AG08396 (cell line): ENCODE measurements around the gene GAGE12J.
"Not testable (repeated sequence)": the region's sequence is repeated elsewhere in the genome, so short reads cannot be mapped to it uniquely, and the experiment has no call there.

Experiments used
- DNase-seq: peaks from one replicate; pipeline ENCODE4 v3.0.0; 2012; ENCODE audit warnings: low spot score, mixed read lengths

Gene GAGE12J

GRCh38 chrX:49310371-49310770, 11.5 kb upstream of the GAGE12J start:
- no peak for DNase-seq

DNA sequence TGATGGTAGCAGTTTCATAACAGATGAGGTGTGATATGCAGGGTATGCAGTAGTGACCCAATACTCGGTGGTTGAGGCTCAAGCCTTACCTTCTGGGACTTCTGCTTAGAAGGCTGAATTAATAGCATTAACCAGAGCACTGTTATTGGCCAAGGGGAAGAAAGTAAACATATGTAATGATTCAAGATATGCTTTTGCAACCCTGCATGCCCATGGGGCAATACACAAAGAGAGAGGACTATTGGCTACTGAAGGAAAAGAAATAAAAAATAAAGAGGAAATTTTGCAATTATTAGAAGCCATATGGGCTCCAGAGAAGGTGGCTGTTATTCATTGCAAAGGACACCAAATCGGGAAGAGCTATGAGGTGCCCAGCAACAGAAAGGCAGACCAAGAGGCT, 9.7 kb upstream of the GAGE12J start:
- no peak for DNase-seq

DNA sequence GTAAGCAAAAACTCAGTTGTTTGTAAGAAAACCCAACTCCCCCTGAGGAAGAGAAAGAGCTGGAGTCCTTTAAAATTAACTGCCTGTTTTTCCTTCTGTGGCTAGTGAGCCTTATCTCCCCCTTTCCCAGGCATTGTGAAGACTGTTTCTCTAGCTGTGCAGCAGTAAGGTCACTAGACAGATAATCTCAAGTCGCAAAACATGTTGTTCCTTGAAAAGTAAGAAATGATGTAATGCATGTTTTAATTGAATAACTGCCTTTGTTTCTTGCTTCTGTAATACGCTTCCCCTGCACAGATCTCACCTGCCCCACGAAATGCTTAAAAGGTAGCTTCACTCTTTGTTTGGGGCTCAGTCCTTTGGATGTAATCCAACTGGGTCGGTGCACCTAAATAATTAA, 5.8 kb upstream of the GAGE12J start:
- no peak for DNase-seq

DNA sequence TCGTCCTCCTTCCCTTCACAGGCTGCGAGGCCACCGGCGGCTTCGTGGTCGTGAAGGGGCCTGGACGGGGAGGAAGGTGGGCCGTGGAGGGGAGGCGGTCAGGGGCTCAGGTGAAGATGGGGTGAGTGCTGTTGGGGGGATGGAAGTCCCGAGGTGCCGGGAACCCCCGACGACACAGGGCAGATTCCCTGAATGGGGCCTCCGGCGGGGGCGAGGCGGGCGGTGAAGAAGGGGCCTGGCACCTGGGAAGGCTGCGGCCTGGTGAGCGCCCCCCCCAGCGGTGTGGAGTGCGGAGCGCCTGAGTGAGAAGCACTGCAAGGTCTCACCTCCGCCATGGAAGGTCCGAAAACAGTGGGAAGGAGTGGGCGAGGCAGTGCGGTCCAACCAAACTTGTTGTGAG, 429 bp downstream of the GAGE12J start:
- not testable (repeated sequence) for DNase-seq

GRCh38 chrX:49323735-49324134, 1.9 kb downstream of the GAGE12J start:
- not testable (repeated sequence) for DNase-seq

GRCh38 chrX:49330421-49330820, 8.6 kb downstream of the GAGE12J start:
- DNase-seq = not testable (repeated sequence)

GRCh38 chrX:49331282-49331681, 9.4 kb downstream of the GAGE12J start, which contains the start of gene GAGE13:
Gene GAGE13 (plus strand): TSS chrX:49331582. CDS start chrX:49332738, 1,156 bp downstream.
- DNase-seq = not testable (repeated sequence)

DNA sequence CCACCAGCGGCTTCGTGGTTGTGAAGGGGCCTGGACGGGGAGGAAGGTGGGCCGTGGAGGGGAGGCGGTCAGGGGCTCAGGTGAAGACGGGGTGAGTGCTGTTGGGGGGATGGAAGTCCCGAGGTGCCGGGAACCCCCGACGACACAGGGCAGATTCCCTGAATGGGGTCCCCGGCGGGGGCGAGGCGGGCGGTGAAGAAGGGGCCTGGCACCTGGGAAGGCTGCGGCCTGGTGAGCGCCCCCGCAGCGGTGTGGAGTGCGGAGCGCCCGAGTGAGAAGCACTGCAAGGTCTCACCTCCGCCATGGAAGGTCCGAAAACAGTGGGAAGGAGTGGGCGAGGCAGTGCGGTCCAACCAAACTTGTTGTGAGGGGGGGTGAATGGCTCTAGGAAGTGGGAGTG, 10.0 kb downstream of the GAGE12J start:
- not testable (repeated sequence) for DNase-seq

DNA sequence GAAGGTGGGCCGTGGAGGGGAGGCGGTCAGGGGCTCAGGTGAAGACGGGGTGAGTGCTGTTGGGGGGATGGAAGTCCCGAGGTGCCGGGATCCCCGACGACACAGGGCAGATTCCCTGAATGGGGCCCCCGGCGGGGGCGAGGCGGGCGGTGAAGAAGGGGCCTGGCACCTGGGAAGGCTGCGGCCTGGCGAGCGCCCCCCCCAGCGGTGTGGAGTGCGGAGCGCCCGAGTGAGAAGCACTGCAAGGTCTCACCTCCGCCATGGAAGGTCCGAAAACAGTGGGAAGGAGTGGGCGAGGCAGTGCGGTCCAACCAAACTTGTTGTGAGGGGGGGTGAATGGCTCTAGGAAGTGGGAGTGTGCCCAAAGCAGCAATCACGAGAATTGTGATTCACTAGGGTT, 19.6 kb downstream of the GAGE12J start:
- DNase-seq = not testable (repeated sequence)

DNA sequence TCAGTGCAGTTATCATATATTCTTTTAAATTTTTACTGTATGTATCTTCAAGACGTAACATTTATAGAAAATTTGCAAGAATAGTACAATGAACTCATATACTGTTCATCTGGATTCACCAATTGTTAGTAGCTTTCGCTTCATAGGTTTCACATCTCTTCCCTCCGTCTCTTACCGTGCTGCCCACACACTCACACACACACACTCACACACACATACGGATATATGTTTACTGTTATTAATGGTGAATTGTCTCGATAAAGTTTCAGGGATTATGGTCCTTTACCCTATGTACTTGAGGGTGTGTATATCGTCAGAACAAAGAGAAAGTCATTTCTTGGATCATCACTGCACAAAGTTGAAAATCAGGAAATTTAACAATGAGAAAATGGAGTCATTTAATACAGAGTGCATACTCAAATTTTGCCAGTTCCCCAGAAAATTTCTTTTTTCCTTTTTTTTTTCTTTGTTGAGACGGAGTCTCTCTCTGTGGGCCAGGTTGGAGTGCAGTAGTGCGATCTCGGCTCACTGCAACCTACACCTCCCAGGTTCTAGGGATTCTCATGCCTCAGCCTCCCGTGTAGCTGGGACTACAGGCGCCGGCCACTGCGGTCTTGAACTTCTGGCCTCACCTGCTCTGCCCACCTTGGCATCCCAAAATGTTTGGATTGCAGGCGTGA, 22.8 kb downstream of the GAGE12J start:
- DNase-seq = not testable (repeated sequence)

DNA sequence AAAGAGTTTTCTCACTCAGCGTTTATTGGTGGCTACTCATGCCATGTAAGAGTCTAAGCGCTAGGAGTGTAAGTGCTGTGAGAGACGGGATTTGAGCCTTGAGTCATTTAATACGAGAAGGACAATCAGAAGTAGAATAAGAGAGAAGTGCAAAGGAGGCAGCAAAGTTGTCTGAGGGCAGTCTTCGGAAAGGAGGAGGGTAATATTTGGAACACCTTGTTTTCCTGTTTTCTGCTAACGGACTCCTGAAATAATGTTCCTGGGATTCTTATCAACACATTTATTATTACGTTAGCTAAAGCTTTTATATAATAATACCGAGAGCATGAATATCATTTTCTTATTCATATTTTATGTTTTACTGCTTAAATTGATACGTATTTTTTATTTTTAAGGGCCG, 23.6 kb downstream of the GAGE12J start:
- not testable (repeated sequence) for DNase-seq

- DNase-seq = not testable (repeated sequence)
These were observed 24.3 kb downstream of the GAGE12J start for GRCh38 chrX:49346150-49346549.
